ENCODE results near the gene LGALS9.
"Not testable (repeated sequence)": the region's sequence is repeated elsewhere in the genome, so short reads cannot be mapped to it uniquely, and the experiment has no call there.

Gene LGALS9

GRCh38 chr17:27657620-27658019, 26.6 kb downstream of the LGALS9 start:
- Histone ChIP-seq H3K9me3 (ENCODE audit: severe bottlenecking) (no peaks in the 10 kb centered on the region), H3K4me3 (ENCODE audit: low read depth, low read length) (no peak overlapping the region), H3K36me3 (no peaks in the 10 kb centered on the region), H3K27ac (no peak overlapping the region), H3K27me3 (ENCODE audit: insufficient read depth, low read depth, severe bottlenecking) (no peaks in the 10 kb centered on the region)
- DNase-seq = no peak
- no peak for TF ChIP-seq CTCF (IDR thresholded peaks at IDR 0.05; ENCODE audit: low read depth, low read length)

- Histone ChIP-seq H3K9me3 (ENCODE audit: severe bottlenecking) (no peaks in the 10 kb centered on the region), H3K4me3 (ENCODE audit: low read depth, low read length) (no peak overlapping the region), H3K27me3 (ENCODE audit: insufficient read depth, low read depth, severe bottlenecking) (no peaks in the 10 kb centered on the region), H3K36me3 (no peaks in the 10 kb centered on the region), H3K27ac (no peak overlapping the region)
- DNase-seq = no peak
- TF ChIP-seq CTCF (IDR thresholded peaks at IDR 0.05; ENCODE audit: low read depth, low read length) = no peak
Measured at GRCh38 chr17:27659683-27660082, 28.7 kb downstream of the LGALS9 start.

- no peaks in the 10 kb centered on the region for H3K27me3 ChIP-seq (ENCODE audit: insufficient read depth, low read depth, severe bottlenecking)
- H3K4me3 ChIP-seq (ENCODE audit: low read depth, low read length) = no peak overlapping the region
- no peaks in the 10 kb centered on the region for H3K9me3 ChIP-seq (ENCODE audit: severe bottlenecking)
- no peak overlapping the region for H3K27ac ChIP-seq
- no peak for TF ChIP-seq CTCF (IDR thresholded peaks at IDR 0.05; ENCODE audit: low read depth, low read length)
- H3K36me3 ChIP-seq = no peaks in the 10 kb centered on the region
- no peak for DNase-seq
Measured at GRCh38 chr17:27660436-27660835, 29.4 kb downstream of the LGALS9 start.

- no peak overlapping the region for H3K27ac ChIP-seq
- H3K36me3 ChIP-seq = no peaks in the 10 kb centered on the region
- no peak for TF ChIP-seq CTCF (IDR thresholded peaks at IDR 0.05; ENCODE audit: low read depth, low read length)
- H3K9me3 ChIP-seq (ENCODE audit: severe bottlenecking) = no peaks in the 10 kb centered on the region
- no peak overlapping the region for H3K4me3 ChIP-seq (ENCODE audit: low read depth, low read length)
- no peaks in the 10 kb centered on the region for H3K27me3 ChIP-seq (ENCODE audit: insufficient read depth, low read depth, severe bottlenecking)
- DNase-seq = no peak
Measured at GRCh38 chr17:27663936-27664605, 33.1 kb downstream of the LGALS9 start.

GRCh38 chr17:27664606-27664965, 33.6 kb downstream of the LGALS9 start:
- DNase-seq = no peak
- Histone ChIP-seq H3K27me3 (ENCODE audit: insufficient read depth, low read depth, severe bottlenecking) (no peaks in the 10 kb centered on the region), H3K4me3 (ENCODE audit: low read depth, low read length) (no peak overlapping the region), H3K36me3 (no peaks in the 10 kb centered on the region), H3K27ac (no peak overlapping the region), H3K9me3 (ENCODE audit: severe bottlenecking) (no peaks in the 10 kb centered on the region)
- no peak for TF ChIP-seq CTCF (IDR thresholded peaks at IDR 0.05; ENCODE audit: low read depth, low read length)

- H3K27me3 ChIP-seq (ENCODE audit: insufficient read depth, low read depth, severe bottlenecking) = no peaks in the 10 kb centered on the region
- no peak for DNase-seq
- TF ChIP-seq CTCF (IDR thresholded peaks at IDR 0.05; ENCODE audit: low read depth, low read length) = no peak
- H3K36me3 ChIP-seq = no peaks in the 10 kb centered on the region
- H3K4me3 ChIP-seq (ENCODE audit: low read depth, low read length) = no peak overlapping the region
- H3K27ac ChIP-seq = no peak overlapping the region
- H3K9me3 ChIP-seq (ENCODE audit: severe bottlenecking) = no peaks in the 10 kb centered on the region
Measured at GRCh38 chr17:27665549-27665948, 34.6 kb downstream of the LGALS9 start.

GRCh38 chr17:27666270-27666669, 35.3 kb downstream of the LGALS9 start:
- H3K27me3 ChIP-seq (ENCODE audit: insufficient read depth, low read depth, severe bottlenecking); H3K36me3 ChIP-seq; H3K9me3 ChIP-seq (ENCODE audit: severe bottlenecking); DNase-seq; H3K27ac ChIP-seq; H3K4me3 ChIP-seq (ENCODE audit: low read depth, low read length): not testable (repeated sequence)
